ENCODE data around the gene DUSP23.

Gene DUSP23

DNA sequence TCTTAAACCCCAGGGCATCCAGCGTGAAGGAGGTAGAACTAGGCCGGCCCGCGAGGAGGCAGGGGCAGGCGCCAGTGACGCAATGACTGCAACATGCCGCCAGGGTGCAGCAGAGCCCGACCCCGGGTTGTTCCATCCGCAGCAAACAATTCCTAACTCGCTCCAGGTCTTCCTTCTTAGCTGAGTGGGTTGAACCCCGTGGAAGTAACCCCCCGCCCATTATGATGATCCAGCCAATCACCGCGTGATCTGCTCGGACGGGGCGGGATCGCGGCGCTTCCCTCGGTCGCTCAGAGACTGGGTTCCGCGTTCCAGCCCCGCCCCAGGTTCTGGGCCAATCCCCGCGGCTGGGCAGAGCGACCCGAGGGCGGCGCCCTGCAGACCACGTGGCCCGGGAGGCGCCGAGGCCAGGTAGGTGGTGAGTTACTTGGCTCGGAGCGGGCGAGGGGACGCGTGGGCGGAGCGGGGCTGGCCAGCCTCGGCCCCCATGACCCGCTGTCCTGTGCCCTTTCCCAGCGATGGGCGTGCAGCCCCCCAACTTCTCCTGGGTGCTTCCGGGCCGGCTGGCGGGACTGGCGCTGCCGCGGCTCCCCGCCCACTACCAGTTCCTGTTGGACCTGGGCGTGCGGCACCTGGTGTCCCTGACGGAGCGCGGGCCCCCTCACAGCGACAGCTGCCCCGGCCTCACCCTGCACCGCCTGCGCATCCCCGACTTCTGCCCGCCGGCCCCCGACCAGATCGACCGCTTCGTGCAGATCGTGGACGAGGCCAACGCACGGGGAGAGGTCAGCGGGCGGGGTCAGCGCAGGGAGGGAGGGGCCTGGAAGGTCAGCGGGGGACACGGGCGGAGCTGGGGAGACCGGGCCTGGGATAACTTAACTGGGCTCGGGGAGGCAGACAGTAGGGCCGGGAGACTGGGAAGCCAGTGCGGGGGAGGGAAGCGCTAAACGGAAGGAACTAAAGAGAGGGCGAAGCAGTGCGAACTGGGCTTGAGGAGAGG is at the start of gene DUSP23:
Gene DUSP23, plus strand, starts transcription at position 380 of the 1,000 bp plus-strand sequence. Its CDS starts 139 bp downstream, at position 519.
- peak; percentile 91 to 92 for DNase-seq

GRCh38 chr1:159737238-159737916 is 43.4 kb upstream of the DUSP23 start:
- DNase-seq = peak; percentile 46 to 72

DNA sequence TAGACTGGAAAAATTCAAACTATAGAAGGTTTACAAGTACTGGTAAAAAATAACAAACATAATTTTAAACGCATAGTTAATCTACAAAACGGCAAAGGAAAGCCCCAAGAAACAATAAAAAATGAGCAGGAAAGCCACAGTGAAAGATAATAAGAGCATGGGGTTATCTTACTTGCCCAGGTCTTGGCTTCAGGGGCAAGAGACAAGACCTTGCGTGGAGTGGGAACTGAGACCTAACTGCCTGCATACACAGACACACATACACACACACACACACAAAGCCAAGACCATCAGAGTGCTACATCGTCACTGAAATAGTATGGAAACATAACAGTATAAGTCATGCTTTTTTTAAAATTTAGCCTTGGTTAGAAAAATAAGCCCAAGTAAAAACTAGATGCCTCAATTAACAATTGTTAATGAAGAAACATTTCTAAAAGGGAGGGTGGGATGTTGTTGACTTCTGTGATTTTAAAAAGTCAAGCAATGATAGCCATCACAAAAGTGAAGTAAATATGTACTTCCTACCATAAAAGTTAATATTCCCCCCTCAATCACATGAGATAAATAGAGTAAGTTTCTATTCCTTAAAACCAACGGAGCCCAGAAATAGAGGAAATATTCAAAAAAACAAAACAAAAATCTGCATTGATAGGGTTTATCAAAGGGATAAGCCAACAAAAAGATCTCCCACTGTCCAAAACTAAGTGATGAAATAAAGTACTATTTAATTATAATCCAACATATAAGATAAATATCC is 36.9 kb upstream of the DUSP23 start:
- no peak for DNase-seq

DNA sequence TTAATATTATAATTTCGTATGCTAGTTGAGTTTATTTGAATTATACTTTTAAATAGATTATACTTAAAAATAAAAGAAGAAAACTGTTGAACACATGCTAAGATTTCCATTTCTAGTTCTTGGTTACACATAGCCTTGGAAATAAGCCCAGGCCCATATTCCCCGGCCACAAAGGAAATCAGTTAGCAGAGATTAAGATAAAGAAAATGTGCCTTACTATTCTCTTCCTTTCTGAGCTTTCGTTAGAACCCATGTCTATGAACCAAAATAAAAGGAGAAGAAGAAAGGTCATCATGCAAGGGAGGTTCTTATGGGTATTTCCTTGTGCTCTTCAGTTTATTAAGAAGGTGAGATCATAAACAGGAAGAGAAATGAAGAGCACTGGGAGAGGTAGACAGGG is 34.1 kb upstream of the DUSP23 start:
- no peak for DNase-seq

DNA sequence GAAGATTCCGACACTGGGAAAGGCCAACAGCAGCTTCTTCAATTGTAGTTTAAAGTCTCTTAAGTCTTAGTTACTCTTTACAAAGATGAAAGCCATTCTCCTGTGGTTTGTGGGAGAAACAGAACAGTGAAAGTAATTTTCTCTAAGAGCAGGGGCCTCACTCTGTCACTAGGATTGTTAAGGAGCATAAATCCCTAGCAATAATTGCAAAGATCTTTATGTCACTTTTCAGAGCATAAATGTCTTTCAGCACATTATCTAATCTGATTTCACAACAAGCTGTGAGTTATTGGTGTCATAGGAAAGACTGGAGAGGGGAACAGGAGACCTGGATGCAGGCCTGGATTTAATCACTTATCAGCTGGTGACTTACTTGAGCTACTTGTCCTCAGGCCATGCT is 32.4 kb upstream of the DUSP23 start:
- no peak for DNase-seq

GRCh38 chr1:159749630-159750029 is 31.1 kb upstream of the DUSP23 start:
- no peak for DNase-seq

DNA sequence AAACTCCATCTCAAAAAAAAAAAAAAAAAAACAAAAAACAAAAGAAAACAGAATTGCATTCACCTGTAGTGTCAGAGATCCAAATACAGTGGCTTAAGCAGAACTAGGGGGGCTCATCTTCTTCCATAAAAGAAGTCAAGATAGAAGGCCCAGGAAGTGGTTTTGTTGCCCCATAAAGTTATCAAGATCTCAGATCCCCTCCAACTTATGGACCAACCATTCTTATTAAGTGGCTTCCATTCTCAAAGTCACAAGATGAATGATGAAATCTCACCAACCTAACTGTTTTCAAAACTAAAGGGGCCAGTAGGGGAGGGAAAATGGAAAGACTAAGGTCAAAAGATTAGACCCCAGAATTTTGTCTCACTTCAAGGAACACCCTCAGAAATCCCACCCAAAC is 30.1 kb upstream of the DUSP23 start:
- DNase-seq = no peak

DNA sequence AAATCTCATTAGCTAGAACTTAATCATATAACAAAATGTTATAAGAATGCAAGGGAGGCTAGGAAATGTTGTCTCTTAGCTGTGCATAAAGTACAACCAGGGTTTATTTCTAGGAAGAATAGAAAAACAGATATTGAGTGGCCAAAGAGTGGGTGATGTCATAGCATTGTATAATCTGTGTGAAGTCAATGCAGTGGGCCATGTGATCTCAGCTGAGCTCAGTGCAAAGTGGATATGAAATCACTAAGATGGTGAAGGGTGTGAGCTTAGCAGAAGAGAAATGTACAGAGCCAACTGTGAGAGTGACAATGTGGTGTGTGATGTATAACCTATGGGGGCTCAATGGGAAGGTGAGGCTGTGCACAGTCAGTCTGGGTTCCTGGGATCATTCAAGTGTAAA is 29.7 kb upstream of the DUSP23 start:
- no peak for DNase-seq

DNA sequence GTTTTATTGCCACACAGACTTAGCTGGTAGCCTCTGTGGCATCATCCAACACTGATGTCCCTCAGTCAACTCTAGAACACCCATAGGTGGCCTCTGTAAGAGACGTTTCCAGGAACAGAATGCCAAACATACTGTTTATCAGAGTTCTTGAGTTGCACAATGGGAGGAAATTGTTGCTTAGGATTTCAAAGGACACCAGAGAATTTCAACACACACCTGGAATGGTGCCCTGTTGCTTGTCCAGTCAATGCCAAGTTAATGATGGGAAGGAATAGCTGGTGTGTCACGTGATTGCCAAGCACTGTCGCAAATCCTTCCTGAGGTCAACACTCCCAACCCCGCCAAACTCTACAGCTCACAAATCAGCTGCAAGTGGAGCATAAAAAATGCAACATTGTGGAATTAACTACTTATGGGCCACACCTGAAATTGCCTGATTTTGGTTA is 28.6 kb upstream of the DUSP23 start:
- no peak for DNase-seq

GRCh38 chr1:159753386-159753785 is 27.4 kb upstream of the DUSP23 start:
- DNase-seq = no peak

GRCh38 chr1:159755451-159756007 is 25.2 kb upstream of the DUSP23 start:
- DNase-seq = no peak

DNA sequence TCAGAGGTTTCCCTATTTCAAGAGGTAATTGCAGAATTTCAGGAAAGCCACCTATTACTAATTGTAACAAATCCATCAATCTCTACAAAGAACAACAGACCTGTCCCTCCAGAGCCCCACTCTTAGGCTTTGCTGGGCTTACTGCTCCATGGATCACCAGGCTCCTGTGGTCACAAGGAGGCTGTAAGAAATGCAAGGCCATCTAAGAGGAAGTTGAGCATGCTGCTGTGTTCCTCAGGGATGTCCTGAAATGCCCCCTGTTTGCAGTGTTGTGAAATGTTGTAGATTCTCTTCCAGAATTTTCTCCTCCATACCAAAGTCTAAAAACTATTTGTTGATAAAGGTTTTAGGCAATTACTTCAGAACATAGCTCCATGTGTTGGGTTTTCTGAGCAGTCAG is 24.4 kb upstream of the DUSP23 start:
- DNase-seq = no peak

DNA sequence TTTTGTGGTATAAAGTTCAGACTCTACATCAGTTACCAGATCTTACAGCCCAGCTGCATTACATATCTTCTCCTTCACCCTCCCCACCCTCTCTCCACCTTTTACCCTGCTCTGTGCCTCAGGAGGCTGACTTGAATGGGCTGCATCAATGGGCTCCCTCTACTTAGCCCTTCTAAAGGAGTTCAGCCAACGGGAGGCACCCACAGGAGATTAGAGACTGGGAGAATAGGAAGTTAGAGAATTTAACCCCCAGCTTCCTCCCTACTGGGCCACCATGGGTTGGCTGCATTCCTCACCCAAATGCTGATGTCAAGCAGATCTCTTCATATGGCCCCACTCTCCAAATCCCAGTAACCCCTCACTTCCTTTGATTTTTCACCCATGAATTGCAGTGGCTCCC is 17.1 kb upstream of the DUSP23 start:
- no peak for DNase-seq

GRCh38 chr1:159765806-159766205 is 15.0 kb upstream of the DUSP23 start:
- no peak for DNase-seq

GRCh38 chr1:159771127-159771895 is 9.5 kb upstream of the DUSP23 start:
- no peak for DNase-seq

DNA sequence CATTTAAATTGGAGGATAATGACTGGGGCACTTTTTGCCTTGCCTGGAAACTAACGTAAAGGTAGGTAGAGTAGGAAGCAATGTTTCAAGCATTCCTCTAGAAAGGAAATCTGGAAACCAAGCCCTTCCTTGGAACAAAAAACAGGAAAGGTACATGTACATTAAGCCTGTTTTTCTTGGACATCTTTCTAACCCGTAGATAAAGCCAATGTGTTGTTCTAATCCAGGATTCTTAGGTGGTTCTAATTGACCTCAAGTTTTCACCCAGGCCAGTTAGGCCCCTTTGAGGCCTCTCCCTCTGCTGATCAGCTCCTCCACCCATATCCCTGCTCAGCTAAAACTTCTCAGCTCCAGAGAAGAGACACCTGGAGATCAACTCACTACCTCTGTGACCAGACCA is 6.3 kb upstream of the DUSP23 start:
- DNase-seq = no peak

- DNase-seq = no peak
These were observed 5.0 kb upstream of the DUSP23 start for GRCh38 chr1:159775716-159776115.

- DNase-seq = no peak
These were observed 2.5 kb upstream of the DUSP23 start for GRCh38 chr1:159778266-159778665.

DNA sequence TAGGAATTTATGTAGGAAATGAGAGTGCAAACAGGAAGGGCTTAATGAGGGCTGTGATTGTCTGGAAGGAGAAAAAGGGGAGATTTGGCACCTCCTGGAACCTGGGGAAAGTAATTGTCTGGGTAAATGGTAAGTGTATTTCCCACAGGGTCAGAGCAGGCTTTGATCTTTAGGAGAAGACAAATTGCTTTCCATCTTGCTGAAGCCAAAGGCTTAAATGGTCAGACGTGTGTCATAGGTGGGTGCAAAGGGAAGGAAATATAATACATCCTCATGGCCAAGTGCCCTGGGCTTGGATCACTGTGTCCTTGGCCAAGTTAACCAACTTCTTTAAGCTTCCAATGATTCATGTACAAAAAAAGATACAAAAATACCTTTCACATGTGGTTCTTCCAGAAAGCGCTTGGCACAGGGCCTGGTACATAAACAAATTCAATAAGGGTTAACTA is 1.3 kb upstream of the DUSP23 start:
- DNase-seq = no peak

- no peak for DNase-seq
These were observed 1.2 kb downstream of the DUSP23 start for GRCh38 chr1:159781992-159782391.

GRCh38 chr1:159783724-159784123 is 3.0 kb downstream of the DUSP23 start:
- DNase-seq = no peak

- no peak for DNase-seq
These were observed 5.7 kb downstream of the DUSP23 start for GRCh38 chr1:159786465-159786864.

All from NCI-H1930 (cell line).